Esophagus (tissue), 2 donors: ENCODE data around the gene OGFOD3. TPM values are rescaled to one million over a fixed set of nuclear protein-coding genes. Genes with fewer than 3 reads are reported as not detected.
"Not testable (repeated sequence)": the region's sequence is repeated elsewhere in the genome, so short reads cannot be mapped to it uniquely, and the experiment has no call there.

Experiments used
- H3K27ac ChIP-seq, 2 donors: one replicate each; pipeline ENCODE4 v1.5.1; 2013; ENCODE audit warnings: low read depth in 2 of 2, mild to moderate bottlenecking in 2 of 2, inconsistent platforms in 1 of 2, low read length in 1 of 2, moderate library complexity in 1 of 2
- H3K27me3 ChIP-seq, 2 donors: one replicate each; pipeline ENCODE4 v1.6.1; 2013; ENCODE audit warnings: low read length in 2 of 2, control low read depth in 1 of 2, mild to moderate bottlenecking in 1 of 2; ENCODE audit not compliant: insufficient read depth in 2 of 2, control insufficient read depth in 1 of 2
- H3K36me3 ChIP-seq, 2 donors: one replicate each; pipeline ENCODE4 v1.6.1; 2013; ENCODE audit warnings: low read length in 1 of 2; ENCODE audit not compliant: control insufficient read depth in 2 of 2, insufficient read depth in 2 of 2
- H3K4me1 ChIP-seq, 2 donors: one replicate each; pipeline ENCODE4 v1.6.1; 2013; ENCODE audit warnings: low read length in 1 of 2; ENCODE audit not compliant: control insufficient read depth in 2 of 2, insufficient read depth in 2 of 2
- H3K4me3 ChIP-seq, 2 donors: one replicate each; pipeline ENCODE4 v1.5.1; 2013; ENCODE audit warnings: low read length in 2 of 2, mild to moderate bottlenecking in 2 of 2, low read depth in 1 of 2, moderate library complexity in 1 of 2
- H3K9me3 ChIP-seq, 2 donors: one replicate each; pipeline ENCODE4 v1.6.1; 2013; ENCODE audit warnings: mild to moderate bottlenecking in 2 of 2, low read depth in 1 of 2, low read length in 1 of 2, moderate library complexity in 1 of 2; ENCODE audit not compliant: control insufficient read depth in 2 of 2, insufficient read depth in 1 of 2
- WGBS, 2 donors: extraction: QIAGEN DNeasy Blood & Tissue Kit; methylation state at CpG; one replicate each; pipeline ENCODE4 v1.1.7; 2013; 5-methylcytosine and 5-hydroxymethylcytosine counted together
- polyA plus RNA-seq, 2 donors: library from polyadenylated mRNA; stranded (reverse); fragments of 200-250 nt; gene quantifications; one replicate each; pipeline ENCODE4 v1.2.3, GENCODE V29; 2013
- donor health status: healthy with polysubstance abuse.
- donor health status: Bipolar disorder and iron deficiency.

Gene OGFOD3
- polyA plus RNA-seq, 2 donors, result 11.4 to 11.6 TPM

DNA sequence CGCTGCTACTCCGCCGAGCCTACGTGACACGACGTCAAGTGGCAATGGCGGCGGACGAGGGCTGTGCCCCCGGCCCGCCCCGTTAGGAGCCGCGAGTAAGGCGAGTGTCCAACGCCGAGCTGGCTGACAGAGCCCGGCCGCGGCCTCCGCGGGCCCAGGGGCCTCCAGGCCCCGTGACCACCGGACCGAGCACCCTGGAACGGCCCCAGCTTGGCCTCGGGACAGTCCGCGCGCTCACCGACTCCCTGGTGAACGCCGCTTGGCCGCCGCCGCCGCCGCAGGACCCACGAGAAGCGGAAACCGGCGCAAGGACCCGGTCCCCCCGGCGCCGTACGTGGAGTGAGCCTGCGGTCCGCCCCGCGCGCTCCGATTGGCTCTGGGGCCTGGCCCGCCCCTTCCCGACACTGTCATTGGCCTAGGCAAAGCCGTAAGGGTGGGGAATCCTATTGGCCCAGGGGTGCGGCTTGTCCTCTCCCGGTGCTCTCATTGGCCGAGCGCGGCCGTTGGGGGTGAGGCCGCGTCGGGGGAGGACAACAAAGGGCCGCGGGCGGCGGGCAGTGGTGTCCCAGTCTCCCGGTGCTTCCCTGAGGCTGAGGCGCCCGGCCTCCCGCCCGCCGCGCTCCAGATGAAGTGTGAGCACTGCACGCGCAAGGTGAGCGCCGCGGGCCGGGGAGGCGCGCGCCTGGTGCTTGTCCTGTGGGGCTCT, 39.9 kb upstream of the OGFOD3 start, which contains the start of gene NARF:
Gene NARF (plus strand): TSS at position 563 of the 706 bp plus-strand sequence. CDS start 63 bp downstream, at position 626.
- Histone ChIP-seq H3K27ac (peak within 1 kb of the TSS; percentile 100), H3K9me3 (no peaks in the 10 kb centered on the region), H3K36me3 (peaks cover under 1 to 19% of the 10 kb centered on the region in 2 donors), H3K4me1 (peaks cover 0 to 8% of the 10 kb centered on the region in 2 donors), H3K27me3 (no peaks in the 10 kb centered on the region), H3K4me3 (peak within 1 kb of the TSS; percentile 76 to 92)
- WGBS, 2 donors, result 1% methylated on average over 53 to 85 of the region's 85 CpGs

- Histone ChIP-seq H3K27ac (peak overlapping the region; percentile 100), H3K4me3 (peak overlapping the region; percentile 67 to 83), H3K9me3 (no peaks in the 10 kb centered on the region), H3K4me1 (peaks cover 0 to 8% of the 10 kb centered on the region in 2 donors), H3K36me3 (peaks cover 0 to 17% of the 10 kb centered on the region in 2 donors), H3K27me3 (no peaks in the 10 kb centered on the region)
- WGBS, 2 donors, result 0% methylated on average over 8 of the region's 8 CpGs
These were observed 39.5 kb upstream of the OGFOD3 start for GRCh38 chr17:82457929-82458178.

DNA sequence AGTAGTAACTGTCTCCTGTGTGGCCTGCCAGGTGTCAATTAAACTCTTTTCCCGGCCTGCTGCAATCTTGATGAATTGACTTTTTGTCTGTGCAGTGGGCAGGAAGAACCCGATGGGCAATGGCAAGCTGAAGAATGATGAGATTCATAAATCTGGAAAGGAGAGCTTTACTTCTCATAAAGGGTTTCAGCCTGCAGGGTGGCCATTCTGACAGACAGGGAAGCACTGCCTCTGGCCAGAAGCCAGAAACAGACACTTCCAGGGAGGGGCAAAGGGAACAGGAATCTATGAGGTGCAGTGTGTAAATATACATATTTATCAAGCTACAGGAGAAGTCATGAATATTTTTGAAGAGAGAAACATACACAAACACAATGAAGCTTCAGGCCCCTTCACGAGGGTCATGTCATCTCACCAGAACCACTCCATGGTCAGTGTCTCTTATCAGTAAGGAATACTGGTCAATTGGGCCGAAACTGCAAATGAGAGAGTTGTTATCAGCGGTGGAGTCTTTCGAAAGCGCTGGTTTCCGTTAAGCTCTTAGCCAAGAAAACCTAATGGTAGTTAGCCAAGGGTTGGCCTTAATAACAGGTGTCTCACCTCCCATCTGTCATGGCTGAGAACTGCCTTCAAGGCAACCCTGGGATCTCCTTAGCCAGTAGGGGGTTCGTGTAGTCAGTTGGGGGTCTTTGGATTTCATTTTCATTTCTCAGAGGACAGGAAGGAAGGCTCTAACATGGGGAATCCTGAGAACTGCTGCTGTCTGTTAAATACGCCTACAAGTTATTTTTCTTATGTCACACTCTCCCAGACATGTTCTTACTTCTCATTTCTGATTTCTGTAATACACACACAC, 38.9 kb upstream of the OGFOD3 start:
- 49 to 67% methylated on average over 10 of the region's 10 CpGs for WGBS, 2 donors
- H3K36me3 ChIP-seq, result peaks cover 0 to 11% of the 10 kb centered on the region in 2 donors
- no peaks in the 10 kb centered on the region for H3K9me3 ChIP-seq
- no peaks in the 10 kb centered on the region for H3K27me3 ChIP-seq
- peaks cover 0 to 8% of the 10 kb centered on the region in 2 donors for H3K4me1 ChIP-seq
- peak overlapping the region in 1 of 2 donors; percentile 67 for H3K4me3 ChIP-seq
- peak overlapping the region; percentile 94 to 100 for H3K27ac ChIP-seq

- H3K36me3 ChIP-seq, H3K27me3 ChIP-seq, H3K9me3 ChIP-seq, H3K4me3 ChIP-seq, H3K27ac ChIP-seq: not testable (repeated sequence)
- WGBS, 2 donors, result 94 to 96% methylated on average over 21 of the region's 21 CpGs
- H3K4me1 ChIP-seq, result peaks cover 4 to 13% of the 10 kb centered on the region in 2 donors
These were observed 35.3 kb upstream of the OGFOD3 start for GRCh38 chr17:82453706-82454105.

DNA sequence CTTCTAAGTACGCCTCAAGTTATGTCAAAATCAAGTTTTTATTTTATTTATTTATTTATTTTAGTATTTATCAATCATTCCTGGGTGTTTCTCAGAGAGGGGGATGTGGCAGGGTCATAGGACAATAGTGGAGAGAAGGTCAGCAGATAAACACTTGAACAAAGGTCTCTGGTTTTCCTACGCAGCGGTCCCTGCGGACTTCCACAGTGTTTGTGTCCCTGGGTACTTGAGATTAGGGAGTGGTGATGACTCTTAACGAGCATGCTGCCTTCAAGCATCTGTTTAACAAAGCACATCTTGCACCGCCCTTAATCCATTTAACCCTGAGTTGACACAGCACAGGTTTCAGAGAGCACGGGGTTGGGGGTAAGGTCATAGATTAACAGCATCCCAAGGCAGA, 34.8 kb upstream of the OGFOD3 start:
- not testable (repeated sequence) for H3K27me3 ChIP-seq, H3K36me3 ChIP-seq, H3K9me3 ChIP-seq, H3K4me3 ChIP-seq, H3K27ac ChIP-seq
- peaks cover 4 to 13% of the 10 kb centered on the region in 2 donors for H3K4me1 ChIP-seq
- WGBS, 2 donors, result 77 to 84% methylated on average over 7 of the region's 7 CpGs

DNA sequence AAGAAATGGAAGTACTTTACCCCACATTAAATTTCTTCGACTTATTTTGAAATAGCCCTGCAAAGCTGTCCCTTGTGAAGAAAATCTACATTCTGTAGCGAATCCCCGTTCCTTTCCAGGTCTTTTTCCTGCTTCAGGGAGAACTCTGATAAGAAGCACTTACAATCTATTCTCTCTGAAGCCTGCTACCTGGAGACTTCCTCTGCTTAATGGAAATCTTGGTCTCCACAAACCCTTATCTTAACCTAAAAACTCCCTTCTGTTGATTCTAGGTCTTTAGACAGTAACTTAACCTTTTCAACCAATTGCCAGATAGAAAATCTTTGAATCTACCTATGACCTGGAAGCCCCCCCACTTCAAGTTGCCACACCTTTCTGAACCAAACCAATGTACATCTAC, 33.8 kb upstream of the OGFOD3 start:
- H3K9me3 ChIP-seq, result no peaks in the 10 kb centered on the region
- no peak overlapping the region for H3K4me3 ChIP-seq
- H3K27me3 ChIP-seq, result no peaks in the 10 kb centered on the region
- WGBS, 2 donors, result 91 to 96% methylated on average over 3 of the region's 3 CpGs
- H3K36me3 ChIP-seq, result no peaks in the 10 kb centered on the region
- peaks cover 4 to 9% of the 10 kb centered on the region in 2 donors for H3K4me1 ChIP-seq
- H3K27ac ChIP-seq, result no peak overlapping the region

DNA sequence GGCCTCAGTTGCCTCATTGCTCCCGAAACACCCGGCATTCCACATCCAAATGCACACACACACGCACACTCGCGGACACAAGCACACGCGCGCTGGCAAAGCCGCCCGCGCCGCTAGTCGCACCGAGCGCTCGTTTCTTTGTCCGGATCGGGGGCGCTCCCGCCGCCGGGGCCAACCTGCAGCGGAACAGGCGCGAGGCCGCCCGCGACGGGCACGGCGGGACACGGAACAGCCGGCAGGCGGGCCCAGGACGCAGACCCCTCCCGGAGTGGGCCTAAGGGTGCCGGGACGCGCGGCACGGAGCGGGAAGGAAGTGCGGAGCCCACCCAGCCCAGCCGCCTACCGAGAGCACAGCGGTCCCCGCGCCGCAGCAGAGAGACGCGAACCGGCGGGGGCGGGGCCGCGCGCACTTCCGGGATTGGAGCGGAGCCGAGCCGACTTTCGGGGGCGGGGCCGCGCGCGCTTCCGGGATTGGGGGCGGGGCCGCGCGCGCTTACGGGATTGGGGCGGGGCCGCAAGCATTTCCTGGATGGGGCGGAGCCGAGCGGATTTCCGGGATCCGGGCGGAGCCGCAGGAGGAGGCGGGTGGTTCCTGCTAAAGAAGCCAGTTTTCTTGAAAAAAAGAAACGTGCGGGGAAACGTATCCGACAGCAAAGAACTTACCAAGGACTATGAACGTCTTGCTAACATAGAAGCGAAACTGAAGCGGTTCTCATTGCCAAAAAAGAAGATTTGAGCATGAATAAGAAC, 32.1 kb upstream of the OGFOD3 start, which contains the start of gene CYBC1:
Gene CYBC1 (minus strand): TSS at position 396 of the 750 bp plus-strand sequence. CDS start 1,498 bp downstream, outside the sequence.
- WGBS, 2 donors, result 1% methylated on average over 87 to 91 of the region's 91 CpGs
- peaks cover 6 to 15% of the 10 kb centered on the region in 2 donors for H3K4me1 ChIP-seq
- H3K9me3 ChIP-seq, result no peaks in the 10 kb centered on the region
- peak within 1 kb of the TSS; percentile 81 to 94 for H3K4me3 ChIP-seq
- peaks cover 0 to 5% of the 10 kb centered on the region in 2 donors for H3K36me3 ChIP-seq
- no peaks in the 10 kb centered on the region for H3K27me3 ChIP-seq
- H3K27ac ChIP-seq, result peak within 1 kb of the TSS; percentile 87 to 89

DNA sequence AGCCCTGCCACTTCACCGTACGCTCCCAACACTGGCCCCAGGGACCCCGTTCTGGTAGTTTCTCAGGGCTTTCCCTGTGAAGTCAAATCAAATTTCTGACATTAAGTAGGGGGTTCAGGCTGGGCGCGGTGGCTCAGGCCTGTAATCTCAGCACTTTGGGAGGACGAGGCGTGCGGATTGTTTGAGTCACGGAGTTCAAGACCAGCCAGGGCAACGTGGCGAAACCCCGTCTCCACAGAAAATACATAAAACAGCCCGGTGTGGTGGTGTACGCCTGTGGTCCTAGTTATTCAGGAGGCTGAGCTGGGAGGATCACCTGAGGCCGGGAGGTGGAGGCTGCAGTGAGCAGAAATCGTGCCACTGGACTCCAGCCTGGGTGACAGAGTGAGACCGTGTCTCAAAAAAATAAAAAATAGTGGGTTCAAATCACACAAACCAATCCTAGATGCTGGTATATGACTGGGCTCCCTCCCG, 31.5 kb upstream of the OGFOD3 start:
- H3K36me3 ChIP-seq, result peaks cover 0 to 6% of the 10 kb centered on the region in 2 donors
- no peaks in the 10 kb centered on the region for H3K9me3 ChIP-seq
- peaks cover 6 to 19% of the 10 kb centered on the region in 2 donors for H3K4me1 ChIP-seq
- H3K27ac ChIP-seq, result peak overlapping the region; percentile 87 to 89
- H3K27me3 ChIP-seq, result no peaks in the 10 kb centered on the region
- WGBS, 2 donors, result 52 to 60% methylated on average over 18 of the region's 18 CpGs
- peak overlapping the region; percentile 81 to 94 for H3K4me3 ChIP-seq
